H1 (cell line): ENCODE results near the gene TRIM29. TPM values are rescaled to one million over a fixed set of nuclear protein-coding genes. Genes with fewer than 3 reads are reported as not detected.

Source experiments
- CTCF ChIA-PET: fragments of 300-600 bp; sonication (Branson Sonifier 250); formaldehyde crosslinking; loops from one replicate; lab custom pipeline; 2021; ENCODE audit not compliant: partially characterized antibody; lab: Charles Lee
- POLR2A ChIA-PET: fragments of 300-600 bp; sonication (Branson Sonifier 250); formaldehyde crosslinking; loops from one replicate; lab custom pipeline; 2021; ENCODE audit warnings: inconsistent platforms; ENCODE audit not compliant: partially characterized antibody; lab: Charles Lee
- DNase-seq, 2 experiments: peaks; one replicate each; pipeline versions ENCODE4 v3.0.0 to v3.0.0-alpha.2; 2010 to 2022; ENCODE audit warnings: low spot score in 2 of 2, low read depth in 1 of 2, mixed read lengths in 1 of 2
- FAIRE-seq: peaks from 2 replicates; lab custom pipeline; 2011; peaks lifted over from hg19 to GRCh38; lab: Jason Lieb, UNC
- H2AFZ ChIP-seq: 2 replicates; pipeline ENCODE4 v1.8.1; 2012; ENCODE audit warnings: low read length, inconsistent platforms
- H2AK5ac ChIP-seq: 2 replicates; pipeline ENCODE4 v1.6.1; 2013; ENCODE audit warnings: low read depth, low read length
- H2BK120ac ChIP-seq: replicated peaks from 2 replicates; pipeline ENCODE3; 2013; ENCODE audit warnings: low read depth, low read length, inconsistent platforms
- H2BK12ac ChIP-seq: 2 replicates; pipeline ENCODE4 v1.6.1; 2013; ENCODE audit warnings: low read depth, low read length
- H2BK15ac ChIP-seq: 2 replicates; pipeline ENCODE4 v1.6.1; 2013; ENCODE audit warnings: low read length
- H2BK20ac ChIP-seq: 2 replicates; pipeline ENCODE4 v1.6.1; 2013; ENCODE audit warnings: low read length
- H2BK5ac ChIP-seq: 2 replicates; pipeline ENCODE4 v1.6.1; 2013; ENCODE audit warnings: low read depth, low read length
- H3K14ac ChIP-seq: 2 replicates; pipeline ENCODE4 v1.6.1; 2013; ENCODE audit warnings: inconsistent platforms; ENCODE audit not compliant: insufficient read length
- H3K18ac ChIP-seq: 2 replicates; pipeline ENCODE4 v1.6.1; 2013; ENCODE audit warnings: low read length; ENCODE audit errors: extremely low read depth
- H3K23ac ChIP-seq: 2 replicates; pipeline ENCODE4 v1.6.1; 2013; ENCODE audit warnings: inconsistent platforms; ENCODE audit not compliant: insufficient read length
- H3K23me2 ChIP-seq: 2 replicates; pipeline ENCODE4 v1.6.1; 2013; ENCODE audit warnings: low read depth, low read length
- H3K27ac ChIP-seq: 2 replicates; pipeline ENCODE4 v1.6.1; 2011; ENCODE audit warnings: low read depth, low read length, inconsistent platforms
- H3K27me3 ChIP-seq, 4 experiments: replicated peaks in 1 of 4; 1 replicate in 1 of 4; 2 replicates in 3 of 4; pipeline versions ENCODE4 v1.6.1 to v1.8.1; 2011 to 2013; ENCODE audit warnings: low read length in 3 of 4, mild to moderate bottlenecking in 3 of 4, inconsistent platforms in 2 of 4, mixed read lengths in 2 of 4, moderate library complexity in 1 of 4; ENCODE audit not compliant: control insufficient read depth in 3 of 4, insufficient read depth in 3 of 4; ENCODE audit errors: extremely low read depth in 1 of 4
- H3K36me3 ChIP-seq, 4 experiments: 2 replicates each; pipeline versions ENCODE4 v1.6.1 to v1.8.1; 2011 to 2013; ENCODE audit warnings: mild to moderate bottlenecking in 4 of 4, low read length in 3 of 4, moderate library complexity in 2 of 4, control low read depth in 1 of 4, inconsistent platforms in 1 of 4; ENCODE audit not compliant: insufficient read depth in 4 of 4, control insufficient read depth in 2 of 4
- H3K4ac ChIP-seq: replicated peaks from 2 replicates; pipeline ENCODE3; 2013; ENCODE audit warnings: low read length, low read depth, mixed read lengths, inconsistent platforms; ENCODE audit not compliant: insufficient read length
- H3K4me1 ChIP-seq, 4 experiments: replicated peaks in 1 of 4; 1 replicate in 1 of 4; 2 replicates in 3 of 4; pipeline versions ENCODE4 v1.6.1 to v1.8.1; 2011 to 2013; ENCODE audit warnings: low read length in 3 of 4, inconsistent platforms in 2 of 4, mixed read lengths in 1 of 4; ENCODE audit not compliant: insufficient read depth in 4 of 4, control insufficient read depth in 3 of 4
- H3K4me2 ChIP-seq, 2 experiments: 2 replicates each; pipeline versions ENCODE4 v1.6.1 to v1.8.1; 2011 to 2013; ENCODE audit warnings: low read depth in 2 of 2, low read length in 2 of 2, control low read depth in 1 of 2, inconsistent platforms in 1 of 2, mild to moderate bottlenecking in 1 of 2; ENCODE audit not compliant: insufficient read depth in 1 of 2
- H3K4me3 ChIP-seq, 4 experiments: fragments of 200-600, 300-600 bp in 1 of 4; sonication (generic), shearing (Covaris generic), sonication (Bioruptor Twin) in 1 of 4; 2 replicates each; pipeline versions ENCODE4 v1.5.1 to v1.8.1; 2011 to 2016; ENCODE audit warnings: low read length in 4 of 4, low read depth in 3 of 4, control low read depth in 2 of 4, inconsistent platforms in 2 of 4, mild to moderate bottlenecking in 2 of 4, mixed read lengths in 1 of 4, moderate library complexity in 1 of 4; ENCODE audit not compliant: insufficient read depth in 2 of 4; ENCODE audit errors: extremely low read depth in 1 of 4
- H3K56ac ChIP-seq: replicated peaks from 2 replicates; pipeline ENCODE3; 2013; ENCODE audit warnings: low read depth, mild to moderate bottlenecking, mixed read lengths, low read length, inconsistent platforms; ENCODE audit not compliant: insufficient read length
- H3K79me1 ChIP-seq: 2 replicates; pipeline ENCODE4 v1.6.1; 2013; ENCODE audit warnings: low read depth, low read length, control low read depth
- H3K79me2 ChIP-seq, 2 experiments: 2 replicates each; pipeline versions ENCODE4 v1.6.1 to v1.8.1; 2012 to 2013; ENCODE audit warnings: low read length in 2 of 2, mild to moderate bottlenecking in 2 of 2, inconsistent platforms in 1 of 2; ENCODE audit not compliant: insufficient read depth in 2 of 2, control insufficient read depth in 1 of 2
- H3K9ac ChIP-seq, 4 experiments: replicated peaks in 1 of 4; 1 replicate in 1 of 4; 2 replicates in 3 of 4; pipeline versions ENCODE4 v1.6.1 to v1.8.1; 2011 to 2013; ENCODE audit warnings: low read depth in 3 of 4, low read length in 3 of 4, control low read depth in 2 of 4, mild to moderate bottlenecking in 2 of 4, moderate library complexity in 2 of 4, inconsistent platforms in 1 of 4; ENCODE audit errors: extremely low read depth in 1 of 4
- H3K9me3 ChIP-seq, 2 experiments: 2 replicates each; pipeline versions ENCODE4 v1.6.1 to v1.8.1; 2012 to 2013; ENCODE audit warnings: mild to moderate bottlenecking in 2 of 2, moderate library complexity in 2 of 2, control low read depth in 1 of 2, inconsistent platforms in 1 of 2, low read depth in 1 of 2, low read length in 1 of 2, mixed read lengths in 1 of 2; ENCODE audit not compliant: insufficient read depth in 2 of 2
- H4K20me1 ChIP-seq, 2 experiments: replicated peaks in 1 of 2; 2 replicates each; pipeline versions ENCODE3 to v1.8.1; 2011 to 2013; ENCODE audit warnings: inconsistent platforms in 2 of 2, low read length in 2 of 2, mild to moderate bottlenecking in 1 of 2; ENCODE audit not compliant: insufficient read depth in 2 of 2, control insufficient read depth in 1 of 2
- H4K5ac ChIP-seq: 2 replicates; pipeline ENCODE4 v1.6.1; 2013; ENCODE audit warnings: low read length, low read depth, mixed read lengths, inconsistent platforms; ENCODE audit not compliant: insufficient read length
- H4K8ac ChIP-seq: 2 replicates; pipeline ENCODE4 v1.8.0; 2013; ENCODE audit warnings: mild to moderate bottlenecking, moderate library complexity, low read length, inconsistent platforms; ENCODE audit not compliant: insufficient read depth; ENCODE audit errors: extremely low read depth
- H4K91ac ChIP-seq: replicated peaks from 2 replicates; pipeline ENCODE3; 2013; ENCODE audit warnings: low read length, mixed read lengths, inconsistent platforms; ENCODE audit not compliant: insufficient read length
- BRCA1 ChIP-seq: IDR thresholded peaks from 2 replicates; pipeline ENCODE4 v1.6.1; 2012; ENCODE audit warnings: low read depth, low read length, improper control_type of control experiment
- CEBPB ChIP-seq: IDR thresholded peaks from 2 replicates; pipeline ENCODE4 v1.6.1; 2012; ENCODE audit warnings: low read depth, low read length
- E2F6 ChIP-seq: IDR thresholded peaks from 2 replicates; pipeline ENCODE4 v1.6.1; 2012; ENCODE audit warnings: inconsistent platforms
- HDAC2 ChIP-seq, 2 experiments: fragments of 300-600 bp in 1 of 2; sonication (generic) in 1 of 2; IDR thresholded peaks; 2 replicates each; pipeline ENCODE4 v1.6.1; 2011 to 2012; ENCODE audit warnings: low read depth in 2 of 2, low read length in 2 of 2, mild to moderate bottlenecking in 2 of 2, moderate library complexity in 2 of 2, borderline replicate concordance in 1 of 2, inconsistent platforms in 1 of 2
- JUN ChIP-seq: IDR thresholded peaks from 2 replicates; pipeline ENCODE4 v1.6.1; 2011; ENCODE audit warnings: low read depth, mild to moderate bottlenecking, improper control_type of control experiment, low read length
- MAFK ChIP-seq: IDR thresholded peaks from 2 replicates; pipeline ENCODE4 v1.6.1; 2012; ENCODE audit warnings: low read depth, mild to moderate bottlenecking, improper control_type of control experiment, low read length
- MAX ChIP-seq: IDR thresholded peaks from 2 replicates; pipeline ENCODE4 v1.6.1; 2012; ENCODE audit warnings: inconsistent platforms
- NRF1 ChIP-seq: IDR thresholded peaks from 2 replicates; pipeline ENCODE4 v1.6.1; 2011; ENCODE audit warnings: mild to moderate bottlenecking, low read depth, low read length, improper control_type of control experiment
- POLR2A ChIP-seq, 2 experiments: IDR thresholded peaks; 1 replicate in 1 of 2; 2 replicates in 1 of 2; pipeline ENCODE4 v1.6.1; 2011; ENCODE audit warnings: low read depth in 2 of 2, low read length in 2 of 2, mild to moderate bottlenecking in 2 of 2; ENCODE audit errors: control extremely low read depth in 1 of 2
- POLR2AphosphoS5 ChIP-seq: IDR thresholded peaks from 2 replicates; pipeline ENCODE4 v1.6.1; 2011; ENCODE audit warnings: low read depth, low read length
- TEAD4 ChIP-seq: IDR thresholded peaks from 2 replicates; pipeline ENCODE4 v1.6.1; 2012; ENCODE audit warnings: low read depth, low read length, inconsistent platforms, mixed read lengths
- WGBS, 2 experiments: shearing (Covaris generic) in 1 of 2; methylation state at CpG; one replicate each; pipeline versions ENCODE4 v1.1.6 to v1.1.7; 2013 to 2015; ENCODE audit warnings: low lambda C conversion rate in 2 of 2, mixed read lengths in 2 of 2, inconsistent platforms in 1 of 2, low coverage in 1 of 2, missing lambda C conversion rate in 1 of 2; ENCODE audit not compliant: insufficient replicate concordance in 2 of 2, insufficient coverage in 1 of 2, insufficient read length in 1 of 2; ENCODE audit errors: extremely low coverage in 1 of 2, missing lambda C conversion rate in 1 of 2; 5-methylcytosine and 5-hydroxymethylcytosine counted together
- polyA plus RNA-seq, 7 experiments: library from polyadenylated mRNA; depleted of rRNA in 3 of 7; stranded (reverse) in 5 of 7; unstranded in 2 of 7; fragments of >200 nt in 5 of 7; fragments of 200-250 nt in 2 of 7; gene quantifications; 1 replicate in 5 of 7; 2 replicates in 1 of 7; 4 replicates in 1 of 7; pipeline versions ENCODE4 v1.2.1 to v1.2.3, GENCODE V29; 2011 to 2013; ENCODE audit warnings: missing spikeins in 2 of 7, mixed read lengths in 2 of 7
- total RNA-seq: library from RNA; stranded (reverse); fragmentation: NEBNext Ultra II Directional; extraction: Animal tissue kit (Norgen Biotek cat#: 25700); gene quantifications from 2 replicates; pipeline ENCODE4 v1.2.1, GENCODE V29; 2021

Gene TRIM29
- total and polyA plus RNA-seq, 2 of the 8 experiments (the other 6 are each of a cell fraction or from before 2014, with no cell fraction given) = 0.17 to 0.43 TPM

DNA sequence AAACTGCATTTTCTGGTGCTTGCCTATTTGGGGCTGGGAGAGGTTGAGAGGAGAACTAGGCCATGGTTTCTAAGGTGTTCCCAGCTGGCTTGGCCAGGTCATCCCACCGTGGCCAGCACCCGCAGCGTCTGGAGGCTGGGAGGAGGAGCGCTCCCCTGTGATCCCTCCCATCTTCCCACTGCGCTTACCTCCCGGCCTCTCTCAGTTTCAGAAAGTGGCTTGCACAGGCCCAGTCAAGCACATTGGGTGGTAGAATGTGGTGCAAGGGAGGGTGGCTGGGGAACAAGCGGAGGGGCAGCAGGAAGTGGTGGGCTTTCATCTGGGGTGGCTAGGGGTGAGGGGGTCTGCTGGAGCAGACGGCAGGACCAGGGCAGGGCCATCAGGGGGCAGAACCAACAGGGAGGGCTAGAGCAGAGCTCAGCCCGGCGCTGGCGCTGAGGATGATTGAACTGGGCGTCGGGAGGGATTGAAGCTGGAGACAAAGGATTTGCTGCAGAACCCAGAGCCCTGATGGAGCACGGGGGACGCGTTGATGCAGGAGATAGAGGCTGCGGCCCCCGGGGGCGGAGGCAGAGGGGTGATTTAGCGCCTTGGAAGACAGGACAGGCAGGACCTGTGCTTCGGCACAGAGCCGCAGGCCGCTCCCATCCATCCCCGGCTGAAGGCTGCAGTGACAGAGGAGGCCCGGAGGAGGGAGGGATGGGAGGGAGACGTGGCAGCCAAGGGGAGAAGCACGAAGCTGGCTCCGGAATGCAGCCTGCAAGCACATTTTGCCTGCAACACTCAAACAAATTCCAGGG lies 76.0 kb downstream of the TRIM29 start:
- peaks cover 0 to 2% (median 0%) of the 10 kb centered on the region in 4 experiments; a peak in 1 of 7 replicates for H3K27me3 ChIP-seq
- peak overlapping the region; percentile 52; the same call in 1 of the 2 replicates for H2BK12ac ChIP-seq
- no peak overlapping the region for H3K14ac ChIP-seq
- no peak overlapping the region for H4K91ac ChIP-seq
- peak; percentile 19 to 57 for DNase-seq
- H3K9me3 ChIP-seq = no peaks in the 10 kb centered on the region
- no peaks in the 10 kb centered on the region for H3K79me1 ChIP-seq
- no peaks in the 10 kb centered on the region for H4K20me1 ChIP-seq
- H2BK20ac ChIP-seq = peak overlapping the region; percentile 25; the same call in 1 of the 2 replicates
- no peak overlapping the region for H4K5ac ChIP-seq
- H2BK5ac ChIP-seq = peak overlapping the region; percentile 55; the same call in 1 of the 2 replicates
- no peak overlapping the region for H3K9ac ChIP-seq
- 87% methylated on average over 25 of the region's 28 CpGs; no CpG with 5 or more reads in 1 of the 2 experiments for WGBS, 2 experiments
- H3K27ac ChIP-seq = no peak overlapping the region
- H3K4me3 ChIP-seq = no peak overlapping the region
- no peak overlapping the region for H3K4ac ChIP-seq
- no peaks in the 10 kb centered on the region for H3K36me3 ChIP-seq
- H3K4me1 ChIP-seq = peaks cover 13 to 29% (median 17%) of the 10 kb centered on the region in 4 experiments
- H3K4me2 ChIP-seq = no peak overlapping the region
- H2AFZ ChIP-seq = no peak overlapping the region; the same call in 1 of the 2 replicates
- ChIA-PET POLR2A (no interaction called here), CTCF (interaction anchor here (0.7 to 1.9 kb wide), 22 partner anchors 9 to 420 kb away, joined by 3 to 9 read pairs (median 3); no protein-coding TSS in a partner anchor)
- FAIRE-seq = no peak
- H3K18ac ChIP-seq = peak overlapping the region; percentile 39; the same call in 1 of the 2 replicates
- H3K56ac ChIP-seq = no peak overlapping the region
- H3K23ac ChIP-seq = no peak overlapping the region
- H4K8ac ChIP-seq = 0 out of 2 replicates have a peak overlapping the region, but pooled peaks have one; percentile 54
- H2BK120ac ChIP-seq = no peak overlapping the region
- no peaks in the 10 kb centered on the region; the same call in 1 of the 2 replicates for H3K23me2 ChIP-seq
- H2AK5ac ChIP-seq = no peak overlapping the region; the same call in 1 of the 2 replicates
- H2BK15ac ChIP-seq = peak overlapping the region; percentile 78
- H3K79me2 ChIP-seq = no peaks in the 10 kb centered on the region
- peak; percentile 74 for TF ChIP-seq TEAD4
- TF ChIP-seq MAX = no peak
- TF ChIP-seq POLR2A (IDR thresholded peaks at IDR 0.05; ENCODE audit: control extremely low read depth in 1 of 2, low read depth in 2 of 2, low read length in 2 of 2) = no peak
- no peak for TF ChIP-seq POLR2AphosphoS5
- TF ChIP-seq JUN = no peak
- TF ChIP-seq MAFK = no peak
- TF ChIP-seq HDAC2 (IDR thresholded peaks at IDR 0.05; ENCODE audit: borderline replicate concordance in 1 of 2, low read depth in 2 of 2, low read length in 2 of 2) = no peak
- TF ChIP-seq NRF1 = no peak
- no peak for TF ChIP-seq CEBPB
- TF ChIP-seq BRCA1 = no peak
- TF ChIP-seq E2F6 = peak; percentile 34; the same call in 1 of the 2 replicates
